ENCODE data around the gene CCDC43.
"Not testable (repeated sequence)": the region's sequence is repeated elsewhere in the genome, so short reads cannot be mapped to it uniquely, and the experiment has no call there.

CCDC43 gene

GRCh38 chr17:44689477-44690217 lies at the start of gene CCDC43:
CCDC43 (minus strand) TSS chr17:44689776; CDS start chr17:44689753, 23 bp downstream.
- DNase-seq (ENCODE audit: low read depth in 2 of 2), result peak; percentile 83 to 90

- DNase-seq (ENCODE audit: low read depth in 2 of 2), result no peak
These were observed 48.8 kb upstream of the CCDC43 start for GRCh38 chr17:44738214-44738906.

GRCh38 chr17:44736551-44737240 lies 47.1 kb upstream of the CCDC43 start:
- no peak for DNase-seq (ENCODE audit: low read depth in 2 of 2)

GRCh38 chr17:44734272-44734671 lies 44.7 kb upstream of the CCDC43 start:
- no peak for DNase-seq (ENCODE audit: low read depth in 2 of 2)

GRCh38 chr17:44733753-44734152 lies 44.2 kb upstream of the CCDC43 start:
- DNase-seq (ENCODE audit: low read depth in 2 of 2), result no peak

GRCh38 chr17:44726121-44726520 lies 36.5 kb upstream of the CCDC43 start:
- DNase-seq (ENCODE audit: low read depth in 2 of 2), result not testable (repeated sequence)

GRCh38 chr17:44722254-44722653 lies 32.7 kb upstream of the CCDC43 start:
- DNase-seq (ENCODE audit: low read depth in 2 of 2), result no peak

GRCh38 chr17:44719444-44719843 lies 29.9 kb upstream of the CCDC43 start:
- DNase-seq (ENCODE audit: low read depth in 2 of 2), result no peak

GRCh38 chr17:44708401-44709263 lies 19.1 kb upstream of the CCDC43 start, which contains the start of gene DBF4B:
DBF4B (plus strand) TSS chr17:44708665; CDS start chr17:44708821, 156 bp downstream.
- peak; percentile 67 to 78 for DNase-seq (ENCODE audit: low read depth in 2 of 2)

- DNase-seq (ENCODE audit: low read depth in 2 of 2), result no peak
These were observed 18.3 kb upstream of the CCDC43 start for GRCh38 chr17:44707755-44708400.

GRCh38 chr17:44700288-44700687 lies 10.7 kb upstream of the CCDC43 start:
- DNase-seq (ENCODE audit: low read depth in 2 of 2), result not testable (repeated sequence)

- DNase-seq (ENCODE audit: low read depth in 2 of 2), result no peak
These were observed 4.0 kb upstream of the CCDC43 start for GRCh38 chr17:44693609-44694008.

- not testable (repeated sequence) for DNase-seq (ENCODE audit: low read depth in 2 of 2)
These were observed 1.2 kb upstream of the CCDC43 start for GRCh38 chr17:44690746-44691306.

GRCh38 chr17:44688675-44689476 lies 700 bp downstream of the CCDC43 start:
- DNase-seq (ENCODE audit: low read depth in 2 of 2), result no peak

GRCh38 chr17:44688200-44688599 lies 1.4 kb downstream of the CCDC43 start:
- no peak for DNase-seq (ENCODE audit: low read depth in 2 of 2)

- DNase-seq (ENCODE audit: low read depth in 2 of 2), result no peak
These were observed 1.8 kb downstream of the CCDC43 start for GRCh38 chr17:44687756-44688155.

GRCh38 chr17:44683303-44683702 lies 6.3 kb downstream of the CCDC43 start:
- DNase-seq (ENCODE audit: low read depth in 2 of 2), result not testable (repeated sequence)

GRCh38 chr17:44677136-44677535 lies 12.4 kb downstream of the CCDC43 start:
- DNase-seq (ENCODE audit: low read depth in 2 of 2), result no peak

- no peak for DNase-seq (ENCODE audit: low read depth in 2 of 2)
These were observed 15.7 kb downstream of the CCDC43 start for GRCh38 chr17:44673893-44674292.

Measured in stimulated activated CD4-positive, alpha-beta T cell treated with anti-CD3 and anti-CD28 coated beads, Interleukin-12 subunit alpha, Interleukin-12 subunit beta, amount 100 ng/mL, for 24 hours (primary cell).